ENCODE results near the gene HOXB7. TPM values are rescaled to one million over a fixed set of nuclear protein-coding genes. Genes with fewer than 3 reads are reported as not detected.

HOXB7 gene
- total and polyA plus RNA-seq, 2 of the 13 experiments (the other 11 are each of a cell fraction or from before 2014, with no cell fraction given): 0.04 TPM; not detected in 1

DNA sequence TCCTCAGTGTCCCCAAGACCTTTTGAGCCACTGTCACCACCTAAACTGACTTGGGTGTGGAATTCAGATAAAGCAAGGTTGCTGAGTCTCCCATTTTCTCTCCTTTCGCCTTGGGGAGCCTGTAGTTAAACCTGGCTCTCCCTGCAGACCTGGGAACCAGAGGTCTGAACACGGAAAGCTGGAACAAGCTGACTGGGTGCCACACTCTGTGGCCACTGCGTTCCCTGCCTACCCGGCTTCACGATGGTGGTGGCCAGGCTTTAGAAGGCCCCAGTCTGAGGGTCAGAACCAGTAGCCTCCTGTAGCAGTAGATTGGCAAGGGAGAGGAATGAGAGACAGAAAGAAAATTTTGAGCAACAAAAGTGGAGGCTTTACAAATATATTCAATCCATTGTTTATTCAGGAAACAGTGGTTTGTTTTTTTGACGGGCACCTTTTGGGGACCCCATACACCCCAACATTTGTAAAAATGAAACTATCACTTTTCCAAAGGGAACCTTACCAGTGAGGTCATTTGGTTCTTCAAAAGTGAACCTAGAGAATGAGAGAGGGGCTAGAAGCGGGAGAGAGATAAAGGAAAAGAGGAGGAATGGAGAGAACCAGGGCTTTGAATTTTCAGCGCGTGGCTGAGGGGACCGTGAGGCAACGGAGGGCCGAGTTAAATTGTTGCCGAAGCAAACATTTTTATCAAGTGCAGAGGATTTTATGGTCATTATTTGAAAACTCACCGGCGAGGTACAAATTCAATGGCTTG lies 6.1 kb upstream of the HOXB7 start:
- DNase-seq (ENCODE audit: low spot score) (no peak), ATAC-seq (no peak), FAIRE-seq (no peak)
- TF ChIP-seq CBX2 (IDR thresholded peaks at IDR 0.05; ENCODE audit: low read depth, low read length): 0 out of 2 replicates have a peak, but pooled peaks have one; percentile 37
- TF ChIP-seq CBX2 (CRISPR knock-in tag; IDR thresholded peaks at IDR 0.05; ENCODE audit: low read depth): no peak
- no peak for TF ChIP-seq EEA1 (CRISPR knock-in tag; IDR thresholded peaks at IDR 0.05; ENCODE audit: borderline replicate concordance)
- 0 out of 2 replicates have a peak, but pooled peaks have one; percentile 27 for TF ChIP-seq EZH2 (conservative IDR thresholded peaks at IDR 0.05; ENCODE audit: low read depth, low read length)
- Histone ChIP-seq H3K4me3 (replicated peaks in 1 of 3; ENCODE audit: insufficient read depth in 1 of 3, low read depth in 2 of 3, low read length in 3 of 3) (no peak overlapping the region), H3K4me1 (ENCODE audit: insufficient read depth, low read length) (peaks cover 10% of the 10 kb centered on the region), H3K36me3 (replicated peaks in 1 of 2; ENCODE audit: control insufficient read depth in 1 of 2, insufficient read depth in 2 of 2, low read length in 2 of 2) (no peaks in the 10 kb centered on the region), H3K9me3 (ENCODE audit: low read length) (no peaks in the 10 kb centered on the region), H3K27me3 (ENCODE audit: control insufficient read depth in 1 of 2, insufficient read depth in 2 of 2, low read length in 2 of 2) (peaks cover 45 to 97% of the 10 kb centered on the region in 2 experiments), H3K27ac (ENCODE audit: extremely low read length, insufficient read depth, low read length) (no peak overlapping the region), H4K20me1 (ENCODE audit: insufficient read depth, low read length) (peaks cover 8% of the 10 kb centered on the region; the same call in 1 of the 2 replicates), H2AFZ (ENCODE audit: low read length) (no peak overlapping the region), H3K79me2 (ENCODE audit: insufficient read depth, low read length) (no peaks in the 10 kb centered on the region), H3K4me2 (ENCODE audit: low read depth, low read length) (no peak overlapping the region), H3K9ac (ENCODE audit: insufficient read depth, low read depth, low read length) (no peak overlapping the region)
- ChIA-PET POLR2A (no interaction called here), CTCF (ENCODE audit: low intra/inter-chr PET ratio, low total read pairs) (interaction anchor here (1.5 kb wide), 1 partner anchor 282 kb away, joined by 5 read pairs; no protein-coding TSS in a partner anchor)
- 9% methylated on average over 14 of the region's 15 CpGs for WGBS (ENCODE audit: low lambda C conversion rate)
- BruUV-seq (replicated peaks): no TSS peak
- in situ Hi-C loops (cut with HindIII; ENCODE audit: extremely low pct_ligation_motif_present, low pct_unique_long_range_greater_than_20kb): no loop called here
- intact Hi-C loops (cut with micrococcal nuclease; ENCODE audit: unreplicated experiment): loop anchor here (5.0 kb wide), 2 partner anchors 355 to 590 kb away; no protein-coding TSS in a partner anchor

- TF ChIP-seq EZH2 (conservative IDR thresholded peaks at IDR 0.05; ENCODE audit: low read depth, low read length) (peak; percentile 40; the same call in 1 of the 2 replicates), ZNF572 (CRISPR knock-in tag; IDR thresholded peaks at IDR 0.05) (no peak)
- Histone ChIP-seq H3K4me1 (ENCODE audit: insufficient read depth, low read length) (peaks cover 10% of the 10 kb centered on the region), H3K4me2 (ENCODE audit: low read depth, low read length) (no peak overlapping the region), H3K79me2 (ENCODE audit: insufficient read depth, low read length) (no peaks in the 10 kb centered on the region), H2AFZ (ENCODE audit: low read length) (no peak overlapping the region), H3K36me3 (replicated peaks in 1 of 2; ENCODE audit: control insufficient read depth in 1 of 2, insufficient read depth in 2 of 2, low read length in 2 of 2) (no peaks in the 10 kb centered on the region), H3K27ac (ENCODE audit: extremely low read length, insufficient read depth, low read length) (no peak overlapping the region), H4K20me1 (ENCODE audit: insufficient read depth, low read length) (peaks cover 8% of the 10 kb centered on the region; the same call in 1 of the 2 replicates), H3K9me3 (ENCODE audit: low read length) (no peaks in the 10 kb centered on the region), H3K27me3 (ENCODE audit: control insufficient read depth in 1 of 2, insufficient read depth in 2 of 2, low read length in 2 of 2) (peaks cover 42 to 97% of the 10 kb centered on the region in 2 experiments), H3K9ac (ENCODE audit: insufficient read depth, low read depth, low read length) (no peak overlapping the region), H3K4me3 (replicated peaks in 1 of 3; ENCODE audit: insufficient read depth in 1 of 3, low read depth in 2 of 3, low read length in 3 of 3) (no peak overlapping the region)
- no peak for FAIRE-seq
- intact Hi-C loops (cut with micrococcal nuclease; ENCODE audit: unreplicated experiment): loop anchor here (5.0 kb wide), 2 partner anchors 354 to 589 kb away; no protein-coding TSS in a partner anchor
- no TSS peak for BruUV-seq (replicated peaks)
- DNase-seq (ENCODE audit: low spot score): no peak
- POLR2A ChIA-PET: no interaction called here
- no peak for ATAC-seq
- 12% methylated on average over 16 of the region's 17 CpGs for WGBS (ENCODE audit: low lambda C conversion rate)
- in situ Hi-C loops (cut with HindIII; ENCODE audit: extremely low pct_ligation_motif_present, low pct_unique_long_range_greater_than_20kb): no loop called here
- CTCF ChIA-PET (ENCODE audit: low intra/inter-chr PET ratio, low total read pairs): interaction anchor here (1.5 kb wide), 1 partner anchor 281 kb away, joined by 5 read pairs; no protein-coding TSS in a partner anchor
These were observed 5.3 kb upstream of the HOXB7 start for GRCh38 chr17:48615963-48616716.

Data from HepG2 (cell line).